ENCODE data around the gene CTRB1. TPM values are rescaled to one million over a fixed set of nuclear protein-coding genes. Genes with fewer than 3 reads are reported as not detected.
"Not testable (repeated sequence)": the region's sequence is repeated elsewhere in the genome, so short reads cannot be mapped to it uniquely, and the experiment has no call there.

Gene CTRB1
- total RNA-seq, 1 experiment from 2014 or later = not detected

DNA sequence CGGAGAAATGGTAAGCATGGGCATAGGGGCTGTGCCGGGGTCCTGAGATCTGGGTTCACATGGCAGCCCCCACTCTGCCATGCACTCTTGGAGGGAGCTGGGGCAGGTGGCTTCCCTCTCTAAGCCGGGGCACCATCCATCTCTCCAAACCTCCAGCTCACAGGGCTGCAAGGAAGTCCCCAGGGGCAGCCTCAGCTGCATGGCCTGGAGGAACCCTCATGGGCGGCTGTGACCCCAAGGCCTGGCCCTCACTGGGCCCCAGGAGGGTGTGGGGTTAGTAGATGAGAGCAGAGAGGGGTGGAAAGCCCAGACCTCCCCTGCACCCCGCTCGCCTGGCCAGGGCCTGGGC lies 14.4 kb upstream of the CTRB1 start:
- H3K14ac ChIP-seq (ENCODE audit: insufficient read depth, low read length) = no peak overlapping the region; the same call in 1 of the 2 replicates

DNA sequence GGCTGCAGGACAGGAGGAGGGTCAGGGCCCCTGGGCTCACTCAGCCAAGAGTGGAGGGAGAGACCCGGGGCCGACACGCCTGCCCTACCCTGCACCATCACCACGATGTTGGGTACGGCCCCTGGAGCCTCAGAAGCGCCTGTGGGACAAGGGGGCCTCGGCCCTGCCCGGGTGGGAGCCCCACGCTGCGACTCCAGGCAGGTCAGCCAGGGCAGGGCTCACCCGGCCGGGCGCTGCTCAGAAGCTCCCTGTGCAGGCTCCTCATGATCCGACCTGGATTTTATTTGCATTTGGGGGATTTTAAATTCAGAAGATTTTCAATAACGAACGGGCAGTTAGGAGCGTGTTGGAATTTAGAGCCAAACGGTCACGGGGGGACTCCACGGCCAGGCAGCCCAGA lies 13.9 kb upstream of the CTRB1 start:
- not testable (repeated sequence) for H3K36me3 Mint-ChIP-seq (ENCODE audit: insufficient read depth in 1 of 3, low read depth in 3 of 3); H3K79me1 ChIP-seq (ENCODE audit: insufficient read depth, low read depth, low read length, poor library complexity, severe bottlenecking); H2AFZ ChIP-seq (ENCODE audit: low read length); DNase-seq; H4K91ac ChIP-seq (ENCODE audit: insufficient read length, low read depth, low read length); H4K20me1 ChIP-seq (ENCODE audit: control insufficient read depth, insufficient read depth, insufficient read length); H3K79me2 ChIP-seq (ENCODE audit: insufficient read depth, low read length); H4K5ac ChIP-seq (ENCODE audit: insufficient read length, low read depth, low read length); H3K27me3 Mint-ChIP-seq (ENCODE audit: low read depth); H2AK5ac ChIP-seq (ENCODE audit: insufficient read length, low read length); H3K4me1 ChIP-seq (ENCODE audit: insufficient read depth, low read length); H2BK12ac ChIP-seq (ENCODE audit: insufficient read length, low read depth, low read length); H3K4me1 Mint-ChIP-seq; H3K14ac ChIP-seq (ENCODE audit: insufficient read depth, low read length); H2BK15ac ChIP-seq (ENCODE audit: low read depth, low read length); H3K56ac ChIP-seq (ENCODE audit: insufficient read length, low read depth, low read length); H3K4ac ChIP-seq (ENCODE audit: low read depth, low read length); H2BK120ac ChIP-seq (ENCODE audit: low read depth, low read length, poor library complexity, severe bottlenecking); H3K9me3 ChIP-seq (ENCODE audit: control insufficient read depth, low read depth, low read length); H3K4me2 ChIP-seq (ENCODE audit: insufficient read depth, insufficient read length, low read length); H3K23me2 ChIP-seq (ENCODE audit: insufficient read length, low read depth, low read length, poor library complexity, severe bottlenecking); H3K27me3 ChIP-seq (ENCODE audit: insufficient read depth, low read length); H2BK5ac ChIP-seq (ENCODE audit: insufficient read length, low read length); H3K9me3 Mint-ChIP-seq; H3K27ac ChIP-seq (ENCODE audit: insufficient read length, low read depth, low read length); H3K9ac ChIP-seq (ENCODE audit: extremely low read depth, insufficient read length, low read length); H3K27ac Mint-ChIP-seq; H4K8ac ChIP-seq (replicated peaks; ENCODE audit: insufficient read length, low read depth, low read length); H3K4me3 Mint-ChIP-seq; H3T11ph ChIP-seq (ENCODE audit: low read length); H3K18ac ChIP-seq (ENCODE audit: insufficient read length, low read depth, low read length); H2BK20ac ChIP-seq (ENCODE audit: low read depth, low read length, poor library complexity, severe bottlenecking); H3K23ac ChIP-seq (ENCODE audit: insufficient read length, low read depth, low read length)
- WGBS (ENCODE audit: extremely low coverage, insufficient read length, low lambda C conversion rate) = no CpG with 5 or more reads among the region's 20 CpGs

More for the DNA sequence above, 14.4 kb upstream of the CTRB1 start:
- Histone ChIP-seq H3K27me3 (ENCODE audit: insufficient read depth, low read length) (no peaks in the 10 kb centered on the region), H2BK120ac (ENCODE audit: low read depth, low read length, poor library complexity, severe bottlenecking) (no peak overlapping the region), H3K4me2 (ENCODE audit: insufficient read depth, insufficient read length, low read length) (no peak overlapping the region), H4K5ac (ENCODE audit: insufficient read length, low read depth, low read length) (no peak overlapping the region), H2BK20ac (ENCODE audit: low read depth, low read length, poor library complexity, severe bottlenecking) (no peak overlapping the region), H2AK5ac (ENCODE audit: insufficient read length, low read length) (no peak overlapping the region), H4K91ac (ENCODE audit: insufficient read length, low read depth, low read length) (no peak overlapping the region), H3K4me1 (ENCODE audit: insufficient read depth, low read length) (no peaks in the 10 kb centered on the region), H3K23me2 (ENCODE audit: insufficient read length, low read depth, low read length, poor library complexity, severe bottlenecking) (no peaks in the 10 kb centered on the region), H3K4ac (ENCODE audit: low read depth, low read length) (no peak overlapping the region), H3K79me2 (ENCODE audit: insufficient read depth, low read length) (no peaks in the 10 kb centered on the region), H3K18ac (ENCODE audit: insufficient read length, low read depth, low read length) (no peak overlapping the region), H3K56ac (ENCODE audit: insufficient read length, low read depth, low read length) (no peak overlapping the region), H3T11ph (ENCODE audit: low read length) (no peak overlapping the region), H2BK5ac (ENCODE audit: insufficient read length, low read length) (no peak overlapping the region), H3K9ac (ENCODE audit: extremely low read depth, insufficient read length, low read length) (no peak overlapping the region), H4K20me1 (ENCODE audit: control insufficient read depth, insufficient read depth, insufficient read length) (no peaks in the 10 kb centered on the region), H3K27ac (ENCODE audit: insufficient read length, low read depth, low read length) (no peak overlapping the region), H2AFZ (ENCODE audit: low read length) (no peak overlapping the region), H3K23ac (ENCODE audit: insufficient read length, low read depth, low read length) (no peak overlapping the region), H2BK12ac (ENCODE audit: insufficient read length, low read depth, low read length) (no peak overlapping the region), H3K9me3 (ENCODE audit: control insufficient read depth, low read depth, low read length) (no peaks in the 10 kb centered on the region), H3K79me1 (ENCODE audit: insufficient read depth, low read depth, low read length, poor library complexity, severe bottlenecking) (no peaks in the 10 kb centered on the region), H4K8ac (replicated peaks; ENCODE audit: insufficient read length, low read depth, low read length) (no peak overlapping the region), H2BK15ac (ENCODE audit: low read depth, low read length) (no peak overlapping the region)
- Mint-ChIP-seq H3K4me3 (no peak overlapping the region), H3K36me3 (ENCODE audit: insufficient read depth in 1 of 3, low read depth in 3 of 3) (no peaks in the 10 kb centered on the region), H3K27me3 (ENCODE audit: low read depth) (peaks cover 4% of the 10 kb centered on the region; the same call in 1 of the 2 replicates), H3K9me3 (no peaks in the 10 kb centered on the region), H3K27ac (peak overlapping the region in 1 of 3 experiments; percentile 37; a peak in 1 of 7 replicates), H3K4me1 (peaks cover 3 to 9% of the 10 kb centered on the region in 2 experiments; a peak in 3 of 4 replicates)
- TF ChIP-seq, protein P1, sequence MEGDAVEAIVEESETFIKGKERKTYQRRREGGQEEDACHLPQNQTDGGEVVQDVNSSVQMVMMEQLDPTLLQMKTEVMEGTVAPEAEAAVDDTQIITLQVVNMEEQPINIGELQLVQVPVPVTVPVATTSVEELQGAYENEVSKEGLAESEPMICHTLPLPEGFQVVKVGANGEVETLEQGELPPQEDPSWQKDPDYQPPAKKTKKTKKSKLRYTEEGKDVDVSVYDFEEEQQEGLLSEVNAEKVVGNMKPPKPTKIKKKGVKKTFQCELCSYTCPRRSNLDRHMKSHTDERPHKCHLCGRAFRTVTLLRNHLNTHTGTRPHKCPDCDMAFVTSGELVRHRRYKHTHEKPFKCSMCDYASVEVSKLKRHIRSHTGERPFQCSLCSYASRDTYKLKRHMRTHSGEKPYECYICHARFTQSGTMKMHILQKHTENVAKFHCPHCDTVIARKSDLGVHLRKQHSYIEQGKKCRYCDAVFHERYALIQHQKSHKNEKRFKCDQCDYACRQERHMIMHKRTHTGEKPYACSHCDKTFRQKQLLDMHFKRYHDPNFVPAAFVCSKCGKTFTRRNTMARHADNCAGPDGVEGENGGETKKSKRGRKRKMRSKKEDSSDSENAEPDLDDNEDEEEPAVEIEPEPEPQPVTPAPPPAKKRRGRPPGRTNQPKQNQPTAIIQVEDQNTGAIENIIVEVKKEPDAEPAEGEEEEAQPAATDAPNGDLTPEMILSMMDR (conservative IDR thresholded peaks at IDR 0.05) = no peak
- no peak for DNase-seq
- no CpG with 5 or more reads among the region's 6 CpGs for WGBS (ENCODE audit: extremely low coverage, insufficient read length, low lambda C conversion rate)

Data from H9 (cell line).